RWPE2 (cell line): ENCODE results near the gene SELENOH.
A peak's percentile ranks its signal among the peaks of the same experiment; 100 is the strongest.
"Not testable (repeated sequence)": the region's sequence is repeated elsewhere in the genome, so short reads cannot be mapped to it uniquely, and the experiment has no call there.

ENCODE experiments used
- ATAC-seq: fragments of 200-7000 bp; cut with Tn5 transposase; 3 replicates; pipeline ENCODE4 v1.9.1; 2021; ENCODE audit warnings: low read depth
- DNase-seq: peaks from one replicate; pipeline ENCODE4 v3.0.0-alpha.2; 2020; ENCODE audit warnings: low spot score
- H3K27ac ChIP-seq: fragments of 450-650 bp; 2 replicates; pipeline ENCODE4 v1.5.1; 2017; ENCODE audit warnings: mild to moderate bottlenecking; ENCODE audit not compliant: poor library complexity, severe bottlenecking
- H3K27me3 ChIP-seq: fragments of 250-450 bp; sonication (Bioruptor Pico); 2 replicates; pipeline ENCODE4 v1.5.1; 2021; ENCODE audit warnings: mild to moderate bottlenecking, moderate library complexity; ENCODE audit not compliant: insufficient read depth, poor library complexity, severe bottlenecking
- H3K36me3 ChIP-seq: fragments of 250-450 bp; sonication (Bioruptor Pico); 2 replicates; pipeline ENCODE4 v1.5.1; 2020; ENCODE audit warnings: low read depth, mild to moderate bottlenecking, moderate library complexity
- H3K4me1 ChIP-seq: fragments of 250-450 bp; sonication (Bioruptor Pico); 2 replicates; pipeline ENCODE4 v1.5.1; 2021; ENCODE audit warnings: mild to moderate bottlenecking, moderate library complexity; ENCODE audit not compliant: insufficient read depth, poor library complexity, severe bottlenecking
- H3K4me3 ChIP-seq: fragments of 250-450 bp; sonication (Bioruptor Pico); 2 replicates; pipeline ENCODE4 v1.5.1; 2021; ENCODE audit warnings: mild to moderate bottlenecking, moderate library complexity; ENCODE audit not compliant: severe bottlenecking
- H3K9me3 ChIP-seq: fragments of 250-450 bp; sonication (Bioruptor Pico); 2 replicates; pipeline ENCODE4 v1.5.1; 2021; ENCODE audit warnings: mild to moderate bottlenecking, moderate library complexity; ENCODE audit not compliant: severe bottlenecking
- TF ChIP-seq, protein P1 (sequence below): fragments of 450-650 bp; IDR thresholded peaks from one replicate; pipeline ENCODE4 v1.5.1; 2017; ENCODE audit warnings: mild to moderate bottlenecking, moderate library complexity; ENCODE audit not compliant: poor library complexity, severe bottlenecking

SELENOH gene

DNA sequence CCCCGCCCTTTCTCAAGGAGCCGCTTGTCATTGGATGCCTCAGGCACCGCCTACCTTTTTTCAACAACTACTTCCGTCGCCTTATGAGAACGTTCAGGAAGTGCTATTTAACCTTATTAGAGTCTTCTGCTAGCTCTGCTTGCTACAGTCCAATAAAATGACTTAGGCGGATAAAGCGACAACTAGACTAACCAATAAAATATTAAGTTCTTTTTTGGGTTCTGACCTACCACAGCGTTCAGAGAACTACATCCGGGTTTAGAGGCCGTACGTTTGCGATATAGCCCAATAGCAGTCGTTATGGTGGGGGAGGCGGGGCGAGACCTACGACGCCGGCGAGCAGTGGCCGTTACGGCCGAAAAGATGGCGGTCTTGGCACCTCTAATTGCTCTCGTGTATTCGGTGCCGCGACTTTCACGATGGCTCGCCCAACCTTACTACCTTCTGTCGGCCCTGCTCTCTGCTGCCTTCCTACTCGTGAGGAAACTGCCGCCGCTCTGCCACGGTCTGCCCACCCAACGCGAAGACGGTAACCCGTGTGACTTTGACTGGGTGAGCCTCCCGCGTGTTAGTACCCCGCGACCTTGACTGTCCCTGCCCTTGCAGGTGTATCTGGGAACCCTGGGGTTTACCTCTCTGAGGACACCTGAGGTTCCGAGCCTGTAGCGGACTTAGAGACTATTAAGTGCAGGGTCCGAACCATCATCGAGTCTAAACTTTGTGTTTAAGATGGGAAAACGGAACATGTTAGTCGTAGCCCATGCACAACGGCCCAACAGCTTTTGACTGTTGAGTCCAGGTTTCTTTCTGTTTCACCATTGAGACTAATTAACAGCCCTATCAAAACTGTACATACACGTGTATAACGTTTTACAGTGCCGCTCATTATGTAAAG is 28.8 kb upstream of the SELENOH start, which contains the start of gene TMX2:
Gene TMX2 (plus strand): TSS at position 338 of the 895 bp plus-strand sequence. CDS start 26 bp downstream, at position 364.
- H3K9me3 ChIP-seq, result no peaks in the 10 kb centered on the region
- H3K36me3 ChIP-seq, result peaks cover 5% of the 10 kb centered on the region
- peak; percentile 86 for DNase-seq
- TF ChIP-seq, protein P1, sequence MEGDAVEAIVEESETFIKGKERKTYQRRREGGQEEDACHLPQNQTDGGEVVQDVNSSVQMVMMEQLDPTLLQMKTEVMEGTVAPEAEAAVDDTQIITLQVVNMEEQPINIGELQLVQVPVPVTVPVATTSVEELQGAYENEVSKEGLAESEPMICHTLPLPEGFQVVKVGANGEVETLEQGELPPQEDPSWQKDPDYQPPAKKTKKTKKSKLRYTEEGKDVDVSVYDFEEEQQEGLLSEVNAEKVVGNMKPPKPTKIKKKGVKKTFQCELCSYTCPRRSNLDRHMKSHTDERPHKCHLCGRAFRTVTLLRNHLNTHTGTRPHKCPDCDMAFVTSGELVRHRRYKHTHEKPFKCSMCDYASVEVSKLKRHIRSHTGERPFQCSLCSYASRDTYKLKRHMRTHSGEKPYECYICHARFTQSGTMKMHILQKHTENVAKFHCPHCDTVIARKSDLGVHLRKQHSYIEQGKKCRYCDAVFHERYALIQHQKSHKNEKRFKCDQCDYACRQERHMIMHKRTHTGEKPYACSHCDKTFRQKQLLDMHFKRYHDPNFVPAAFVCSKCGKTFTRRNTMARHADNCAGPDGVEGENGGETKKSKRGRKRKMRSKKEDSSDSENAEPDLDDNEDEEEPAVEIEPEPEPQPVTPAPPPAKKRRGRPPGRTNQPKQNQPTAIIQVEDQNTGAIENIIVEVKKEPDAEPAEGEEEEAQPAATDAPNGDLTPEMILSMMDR, result no peak
- peak within 1 kb of the TSS; percentile 53 for H3K27ac ChIP-seq
- H3K27me3 ChIP-seq, result no peaks in the 10 kb centered on the region
- peak within 1 kb of the TSS; percentile 67 for H3K4me3 ChIP-seq
- peak; percentile 90 for ATAC-seq
- H3K4me1 ChIP-seq, result peaks cover 8% of the 10 kb centered on the region

DNA sequence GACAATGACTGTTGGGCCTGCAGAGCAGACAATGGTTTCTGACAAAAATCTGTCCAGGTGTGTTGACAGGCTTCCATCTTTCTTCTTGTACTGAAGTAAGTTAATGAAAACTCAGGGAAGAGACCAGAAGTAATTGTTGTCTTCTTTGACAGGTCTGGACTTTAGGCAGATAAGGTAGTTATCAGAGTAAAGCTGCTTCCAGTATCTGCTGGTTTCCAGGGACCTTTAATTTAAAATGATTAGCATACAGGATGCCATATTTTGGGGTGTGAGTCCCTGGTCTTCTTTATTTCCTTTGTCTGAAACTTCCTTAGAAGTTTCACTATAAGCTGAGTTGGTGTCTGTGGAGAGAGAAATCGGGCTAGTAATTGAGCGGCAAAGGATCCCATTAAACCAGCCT is 27.5 kb upstream of the SELENOH start:
- DNase-seq (no peak), ATAC-seq (no peak)
- Histone ChIP-seq H3K27me3 (no peaks in the 10 kb centered on the region), H3K9me3 (no peaks in the 10 kb centered on the region), H3K4me3 (peak overlapping the region; percentile 67), H3K36me3 (peaks cover under 1% of the 10 kb centered on the region; the same call in 1 of the 2 replicates), H3K27ac (peak overlapping the region; percentile 53), H3K4me1 (peaks cover 8% of the 10 kb centered on the region)
- TF ChIP-seq, protein P1, result no peak

DNA sequence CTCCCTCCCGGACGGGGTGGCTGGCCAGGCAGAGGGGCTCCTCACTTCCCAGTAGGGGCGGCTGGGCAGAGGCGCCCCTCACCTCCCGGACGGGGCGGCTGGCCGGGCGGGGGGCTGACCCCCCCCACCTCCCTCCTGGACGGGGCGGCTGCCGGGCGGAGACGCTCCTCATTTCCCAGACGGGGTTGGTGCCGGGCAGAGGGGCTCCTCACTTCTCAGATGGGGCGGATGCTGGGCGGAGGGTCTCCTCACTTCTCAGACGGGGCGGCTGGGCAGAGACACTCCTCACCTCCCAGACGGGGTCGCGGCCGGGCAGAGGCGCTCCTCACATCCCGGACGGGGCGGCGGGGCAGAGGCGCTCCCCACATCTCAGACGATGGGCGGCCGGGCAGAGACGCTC is 24.6 kb upstream of the SELENOH start:
- H3K9me3 ChIP-seq, H3K27me3 ChIP-seq, ATAC-seq, H3K27ac ChIP-seq, H3K4me3 ChIP-seq, DNase-seq, H3K4me1 ChIP-seq: not testable (repeated sequence)
- H3K36me3 ChIP-seq, result peaks cover 20% of the 10 kb centered on the region

DNA sequence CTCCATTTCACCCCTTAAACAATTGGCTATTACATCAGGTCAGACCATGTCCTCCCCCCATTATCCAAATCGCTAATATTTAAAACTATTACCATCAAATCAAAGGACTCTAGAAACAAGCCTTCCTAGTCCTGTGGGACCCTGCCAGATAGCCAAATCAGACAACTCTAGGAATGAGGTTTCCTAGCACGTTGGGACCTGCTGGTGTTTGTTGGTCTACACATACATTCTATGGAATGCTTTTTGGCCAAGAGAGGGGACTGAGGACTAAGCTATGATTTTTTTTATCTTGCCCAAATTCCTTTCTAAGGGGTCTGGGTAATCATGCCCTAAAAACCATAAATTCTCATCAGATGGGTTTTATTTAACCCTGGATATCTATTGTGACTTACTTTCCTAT is 14.1 kb upstream of the SELENOH start:
- H3K36me3 ChIP-seq, result peaks cover 15% of the 10 kb centered on the region
- TF ChIP-seq, protein P1, result no peak
- no peak overlapping the region for H3K4me3 ChIP-seq
- H3K4me1 ChIP-seq, result peaks cover 14% of the 10 kb centered on the region
- ATAC-seq, result peak; percentile 70
- no peaks in the 10 kb centered on the region for H3K9me3 ChIP-seq
- H3K27me3 ChIP-seq, result no peaks in the 10 kb centered on the region
- no peak for DNase-seq
- peak overlapping the region; percentile 19 for H3K27ac ChIP-seq

DNA sequence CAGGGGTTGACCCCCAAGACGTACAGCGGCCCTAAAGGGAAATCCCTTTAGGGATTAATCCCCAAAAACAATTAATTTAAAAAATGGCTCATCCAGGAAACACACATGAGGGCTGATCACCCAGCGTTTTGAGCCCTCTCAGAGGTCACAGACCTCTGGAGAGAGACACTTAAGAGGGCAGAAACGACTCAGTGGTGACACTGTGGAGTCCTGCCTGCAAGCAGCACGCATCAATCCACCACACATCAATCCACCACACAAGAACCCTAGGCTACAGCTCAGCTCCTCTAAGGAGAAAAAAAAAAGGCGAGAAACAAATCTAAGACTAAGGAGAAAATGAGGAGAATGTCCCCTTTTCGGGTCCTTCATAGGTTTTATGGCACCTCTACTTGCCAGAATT is 12.5 kb upstream of the SELENOH start:
- no peak for ATAC-seq
- Histone ChIP-seq H3K4me1 (peaks cover 27% of the 10 kb centered on the region), H3K36me3 (peaks cover 11% of the 10 kb centered on the region), H3K27ac (no peak overlapping the region), H3K4me3 (no peak overlapping the region), H3K9me3 (no peaks in the 10 kb centered on the region), H3K27me3 (no peaks in the 10 kb centered on the region)
- TF ChIP-seq, protein P1, result no peak
- DNase-seq, result no peak
